H1 (cell line): ENCODE measurements around the gene FOXK1. TPM values are rescaled to one million over a fixed set of nuclear protein-coding genes. Genes with fewer than 3 reads are reported as not detected.

ENCODE experiments used
- CTCF ChIA-PET: fragments of 300-600 bp; sonication (Branson Sonifier 250); formaldehyde crosslinking; loops from one replicate; lab custom pipeline; 2021; ENCODE audit not compliant: partially characterized antibody; lab: Charles Lee
- POLR2A ChIA-PET: fragments of 300-600 bp; sonication (Branson Sonifier 250); formaldehyde crosslinking; loops from one replicate; lab custom pipeline; 2021; ENCODE audit warnings: inconsistent platforms; ENCODE audit not compliant: partially characterized antibody; lab: Charles Lee
- DNase-seq, 2 experiments: peaks; one replicate each; pipeline versions ENCODE4 v3.0.0 to v3.0.0-alpha.2; 2010 to 2022; ENCODE audit warnings: low spot score in 2 of 2, low read depth in 1 of 2, mixed read lengths in 1 of 2
- FAIRE-seq: peaks from 2 replicates; lab custom pipeline; 2011; peaks lifted over from hg19 to GRCh38; lab: Jason Lieb, UNC
- H2AFZ ChIP-seq: 2 replicates; pipeline ENCODE4 v1.8.1; 2012; ENCODE audit warnings: low read length, inconsistent platforms
- H2AK5ac ChIP-seq: 2 replicates; pipeline ENCODE4 v1.6.1; 2013; ENCODE audit warnings: low read depth, low read length
- H2BK120ac ChIP-seq: replicated peaks from 2 replicates; pipeline ENCODE3; 2013; ENCODE audit warnings: low read depth, low read length, inconsistent platforms
- H2BK12ac ChIP-seq: 2 replicates; pipeline ENCODE4 v1.6.1; 2013; ENCODE audit warnings: low read depth, low read length
- H2BK15ac ChIP-seq: 2 replicates; pipeline ENCODE4 v1.6.1; 2013; ENCODE audit warnings: low read length
- H2BK20ac ChIP-seq: 2 replicates; pipeline ENCODE4 v1.6.1; 2013; ENCODE audit warnings: low read length
- H2BK5ac ChIP-seq: 2 replicates; pipeline ENCODE4 v1.6.1; 2013; ENCODE audit warnings: low read depth, low read length
- H3K14ac ChIP-seq: 2 replicates; pipeline ENCODE4 v1.6.1; 2013; ENCODE audit warnings: inconsistent platforms; ENCODE audit not compliant: insufficient read length
- H3K18ac ChIP-seq: 2 replicates; pipeline ENCODE4 v1.6.1; 2013; ENCODE audit warnings: low read length; ENCODE audit errors: extremely low read depth
- H3K23ac ChIP-seq: 2 replicates; pipeline ENCODE4 v1.6.1; 2013; ENCODE audit warnings: inconsistent platforms; ENCODE audit not compliant: insufficient read length
- H3K23me2 ChIP-seq: 2 replicates; pipeline ENCODE4 v1.6.1; 2013; ENCODE audit warnings: low read depth, low read length
- H3K27ac ChIP-seq: 2 replicates; pipeline ENCODE4 v1.6.1; 2011; ENCODE audit warnings: low read depth, low read length, inconsistent platforms
- H3K27me3 ChIP-seq, 4 experiments: replicated peaks in 1 of 4; 1 replicate in 1 of 4; 2 replicates in 3 of 4; pipeline versions ENCODE4 v1.6.1 to v1.8.1; 2011 to 2013; ENCODE audit warnings: low read length in 3 of 4, mild to moderate bottlenecking in 3 of 4, inconsistent platforms in 2 of 4, mixed read lengths in 2 of 4, moderate library complexity in 1 of 4; ENCODE audit not compliant: control insufficient read depth in 3 of 4, insufficient read depth in 3 of 4; ENCODE audit errors: extremely low read depth in 1 of 4
- H3K36me3 ChIP-seq, 4 experiments: 2 replicates each; pipeline versions ENCODE4 v1.6.1 to v1.8.1; 2011 to 2013; ENCODE audit warnings: mild to moderate bottlenecking in 4 of 4, low read length in 3 of 4, moderate library complexity in 2 of 4, control low read depth in 1 of 4, inconsistent platforms in 1 of 4; ENCODE audit not compliant: insufficient read depth in 4 of 4, control insufficient read depth in 2 of 4
- H3K4ac ChIP-seq: replicated peaks from 2 replicates; pipeline ENCODE3; 2013; ENCODE audit warnings: low read length, low read depth, mixed read lengths, inconsistent platforms; ENCODE audit not compliant: insufficient read length
- H3K4me1 ChIP-seq, 4 experiments: replicated peaks in 1 of 4; 1 replicate in 1 of 4; 2 replicates in 3 of 4; pipeline versions ENCODE4 v1.6.1 to v1.8.1; 2011 to 2013; ENCODE audit warnings: low read length in 3 of 4, inconsistent platforms in 2 of 4, mixed read lengths in 1 of 4; ENCODE audit not compliant: insufficient read depth in 4 of 4, control insufficient read depth in 3 of 4
- H3K4me2 ChIP-seq, 2 experiments: 2 replicates each; pipeline versions ENCODE4 v1.6.1 to v1.8.1; 2011 to 2013; ENCODE audit warnings: low read depth in 2 of 2, low read length in 2 of 2, control low read depth in 1 of 2, inconsistent platforms in 1 of 2, mild to moderate bottlenecking in 1 of 2; ENCODE audit not compliant: insufficient read depth in 1 of 2
- H3K4me3 ChIP-seq, 4 experiments: fragments of 200-600, 300-600 bp in 1 of 4; sonication (generic), shearing (Covaris generic), sonication (Bioruptor Twin) in 1 of 4; 2 replicates each; pipeline versions ENCODE4 v1.5.1 to v1.8.1; 2011 to 2016; ENCODE audit warnings: low read length in 4 of 4, low read depth in 3 of 4, control low read depth in 2 of 4, inconsistent platforms in 2 of 4, mild to moderate bottlenecking in 2 of 4, mixed read lengths in 1 of 4, moderate library complexity in 1 of 4; ENCODE audit not compliant: insufficient read depth in 2 of 4; ENCODE audit errors: extremely low read depth in 1 of 4
- H3K56ac ChIP-seq: replicated peaks from 2 replicates; pipeline ENCODE3; 2013; ENCODE audit warnings: low read depth, mild to moderate bottlenecking, mixed read lengths, low read length, inconsistent platforms; ENCODE audit not compliant: insufficient read length
- H3K79me1 ChIP-seq: 2 replicates; pipeline ENCODE4 v1.6.1; 2013; ENCODE audit warnings: low read depth, low read length, control low read depth
- H3K79me2 ChIP-seq, 2 experiments: 2 replicates each; pipeline versions ENCODE4 v1.6.1 to v1.8.1; 2012 to 2013; ENCODE audit warnings: low read length in 2 of 2, mild to moderate bottlenecking in 2 of 2, inconsistent platforms in 1 of 2; ENCODE audit not compliant: insufficient read depth in 2 of 2, control insufficient read depth in 1 of 2
- H3K9ac ChIP-seq, 4 experiments: replicated peaks in 1 of 4; 1 replicate in 1 of 4; 2 replicates in 3 of 4; pipeline versions ENCODE4 v1.6.1 to v1.8.1; 2011 to 2013; ENCODE audit warnings: low read depth in 3 of 4, low read length in 3 of 4, control low read depth in 2 of 4, mild to moderate bottlenecking in 2 of 4, moderate library complexity in 2 of 4, inconsistent platforms in 1 of 4; ENCODE audit errors: extremely low read depth in 1 of 4
- H3K9me3 ChIP-seq, 2 experiments: 2 replicates each; pipeline versions ENCODE4 v1.6.1 to v1.8.1; 2012 to 2013; ENCODE audit warnings: mild to moderate bottlenecking in 2 of 2, moderate library complexity in 2 of 2, control low read depth in 1 of 2, inconsistent platforms in 1 of 2, low read depth in 1 of 2, low read length in 1 of 2, mixed read lengths in 1 of 2; ENCODE audit not compliant: insufficient read depth in 2 of 2
- H4K20me1 ChIP-seq, 2 experiments: replicated peaks in 1 of 2; 2 replicates each; pipeline versions ENCODE3 to v1.8.1; 2011 to 2013; ENCODE audit warnings: inconsistent platforms in 2 of 2, low read length in 2 of 2, mild to moderate bottlenecking in 1 of 2; ENCODE audit not compliant: insufficient read depth in 2 of 2, control insufficient read depth in 1 of 2
- H4K5ac ChIP-seq: 2 replicates; pipeline ENCODE4 v1.6.1; 2013; ENCODE audit warnings: low read length, low read depth, mixed read lengths, inconsistent platforms; ENCODE audit not compliant: insufficient read length
- H4K8ac ChIP-seq: 2 replicates; pipeline ENCODE4 v1.8.0; 2013; ENCODE audit warnings: mild to moderate bottlenecking, moderate library complexity, low read length, inconsistent platforms; ENCODE audit not compliant: insufficient read depth; ENCODE audit errors: extremely low read depth
- H4K91ac ChIP-seq: replicated peaks from 2 replicates; pipeline ENCODE3; 2013; ENCODE audit warnings: low read length, mixed read lengths, inconsistent platforms; ENCODE audit not compliant: insufficient read length
- ASH2L ChIP-seq: fragments of 200-600, 300-600 bp; sonication (generic); IDR thresholded peaks from one replicate; pipeline ENCODE4 v1.7.1; 2017; ENCODE audit warnings: low read length
- BCL11A ChIP-seq, 2 experiments: IDR thresholded peaks; one replicate each; pipeline ENCODE4 v1.6.1; 2011; ENCODE audit warnings: low read depth in 2 of 2, low read length in 2 of 2, mild to moderate bottlenecking in 2 of 2
- KDM5A ChIP-seq: fragments of 200-600 bp; IDR thresholded peaks from 2 replicates; pipeline ENCODE4 v1.7.1; 2012; ENCODE audit warnings: mild to moderate bottlenecking, low read length, inconsistent platforms, mixed read lengths
- SP2 ChIP-seq: IDR thresholded peaks from 2 replicates; pipeline ENCODE4 v1.6.1; 2012; ENCODE audit warnings: mild to moderate bottlenecking, low read length, inconsistent platforms
- SP4 ChIP-seq: IDR thresholded peaks from 2 replicates; pipeline ENCODE4 v1.6.1; 2012; ENCODE audit warnings: low read length, inconsistent platforms
- WGBS, 2 experiments: shearing (Covaris generic) in 1 of 2; methylation state at CpG; one replicate each; pipeline versions ENCODE4 v1.1.6 to v1.1.7; 2013 to 2015; ENCODE audit warnings: low lambda C conversion rate in 2 of 2, mixed read lengths in 2 of 2, inconsistent platforms in 1 of 2, low coverage in 1 of 2, missing lambda C conversion rate in 1 of 2; ENCODE audit not compliant: insufficient replicate concordance in 2 of 2, insufficient coverage in 1 of 2, insufficient read length in 1 of 2; ENCODE audit errors: extremely low coverage in 1 of 2, missing lambda C conversion rate in 1 of 2; 5-methylcytosine and 5-hydroxymethylcytosine counted together
- polyA plus RNA-seq, 7 experiments: library from polyadenylated mRNA; depleted of rRNA in 3 of 7; stranded (reverse) in 5 of 7; unstranded in 2 of 7; fragments of >200 nt in 5 of 7; fragments of 200-250 nt in 2 of 7; gene quantifications; 1 replicate in 5 of 7; 2 replicates in 1 of 7; 4 replicates in 1 of 7; pipeline versions ENCODE4 v1.2.1 to v1.2.3, GENCODE V29; 2011 to 2013; ENCODE audit warnings: missing spikeins in 2 of 7, mixed read lengths in 2 of 7
- total RNA-seq: library from RNA; stranded (reverse); fragmentation: NEBNext Ultra II Directional; extraction: Animal tissue kit (Norgen Biotek cat#: 25700); gene quantifications from 2 replicates; pipeline ENCODE4 v1.2.1, GENCODE V29; 2021
- TF ChIP-seq, protein P1 (sequence below): IDR thresholded peaks from 2 replicates; pipeline ENCODE4 v1.6.1; 2011; ENCODE audit warnings: low read length, improper control_type of control experiment

Gene FOXK1
- total and polyA plus RNA-seq, 2 of the 8 experiments (the other 6 are each of a cell fraction or from before 2014, with no cell fraction given) = 2.0 to 8.5 TPM

DNA sequence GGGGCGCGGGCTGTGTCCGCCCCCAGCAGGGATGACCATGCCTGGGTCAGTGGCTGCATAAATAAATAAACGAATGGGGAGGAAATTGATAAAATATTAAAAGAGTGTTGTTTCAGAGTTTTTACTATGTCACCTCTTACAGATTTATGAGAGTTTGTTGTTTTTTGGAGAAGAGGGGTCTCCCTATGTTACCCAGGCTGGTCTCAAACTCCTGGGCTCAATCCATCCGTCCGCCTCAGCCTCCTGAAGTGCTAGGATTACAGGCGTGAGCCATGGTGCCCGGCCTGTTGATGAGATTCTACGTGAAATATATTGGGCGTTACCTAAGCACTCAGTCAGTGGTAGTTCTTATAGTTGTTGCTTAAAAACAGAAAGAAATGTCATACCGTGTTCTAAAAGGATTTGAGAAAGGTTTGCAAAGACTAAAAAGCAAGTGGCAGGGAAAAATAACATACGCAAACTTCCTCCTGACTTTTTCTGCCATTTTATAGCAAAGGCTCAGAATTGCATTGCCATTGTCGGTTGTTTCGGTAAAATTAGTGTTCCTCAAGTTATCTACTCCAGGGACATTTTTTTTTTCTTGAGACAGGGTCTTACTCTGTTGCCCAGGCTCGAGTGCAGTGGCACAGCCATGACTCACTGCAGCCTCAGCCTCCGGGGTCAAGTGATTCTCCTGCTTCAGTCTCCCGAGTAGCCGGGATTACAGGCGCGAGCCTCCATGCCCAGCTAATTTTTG lies 39.5 kb upstream of the FOXK1 start:
- Histone ChIP-seq H3K18ac (peak overlapping the region; percentile 24; the same call in 1 of the 2 replicates), H2BK5ac (no peak overlapping the region), H3K79me2 (no peaks in the 10 kb centered on the region), H2AFZ (no peak overlapping the region), H4K8ac (peak overlapping the region; percentile 96), H3K9me3 (peaks cover 7 to 36% of the 10 kb centered on the region in 2 experiments; a peak in 3 of 4 replicates), H3K9ac (no peak overlapping the region), H3K23me2 (peaks cover 3% of the 10 kb centered on the region; the same call in 1 of the 2 replicates), H3K23ac (no peak overlapping the region), H2BK12ac (no peak overlapping the region), H3K4ac (no peak overlapping the region), H4K20me1 (no peaks in the 10 kb centered on the region), H3K27me3 (no peaks in the 10 kb centered on the region; a peak in 1 of 7 replicates), H4K91ac (no peak overlapping the region), H3K36me3 (no peaks in the 10 kb centered on the region), H3K4me3 (peak overlapping the region in 3 of 4 experiments; percentile 24 to 59 (median 24); a peak in 5 of 8 replicates), H2AK5ac (no peak overlapping the region), H3K56ac (no peak overlapping the region), H3K27ac (no peak overlapping the region), H3K79me1 (no peaks in the 10 kb centered on the region), H2BK120ac (no peak overlapping the region), H3K14ac (no peak overlapping the region), H3K4me2 (peak overlapping the region; percentile 18 to 54; a peak in 3 of 4 replicates), H2BK15ac (no peak overlapping the region), H4K5ac (no peak overlapping the region), H3K4me1 (no peaks in the 10 kb centered on the region), H2BK20ac (no peak overlapping the region)
- DNase-seq (no peak), FAIRE-seq (no peak)
- ChIA-PET POLR2A (interaction anchor here (1.0 to 2.3 kb wide), 4 partner anchors 17 to 74 kb away, joined by 3 to 18 read pairs (median 3); partner anchors contain the start of gene FOXK1), CTCF (interaction anchor here (1.0 kb wide), 2 partner anchors 31 to 58 kb away, joined by 3 read pairs; no protein-coding TSS in a partner anchor)
- WGBS, 2 experiments = 81% methylated on average over 20 of the region's 20 CpGs; no CpG with 5 or more reads in 1 of the 2 experiments
- TF ChIP-seq SP2 = no peak
- TF ChIP-seq, protein P1, sequence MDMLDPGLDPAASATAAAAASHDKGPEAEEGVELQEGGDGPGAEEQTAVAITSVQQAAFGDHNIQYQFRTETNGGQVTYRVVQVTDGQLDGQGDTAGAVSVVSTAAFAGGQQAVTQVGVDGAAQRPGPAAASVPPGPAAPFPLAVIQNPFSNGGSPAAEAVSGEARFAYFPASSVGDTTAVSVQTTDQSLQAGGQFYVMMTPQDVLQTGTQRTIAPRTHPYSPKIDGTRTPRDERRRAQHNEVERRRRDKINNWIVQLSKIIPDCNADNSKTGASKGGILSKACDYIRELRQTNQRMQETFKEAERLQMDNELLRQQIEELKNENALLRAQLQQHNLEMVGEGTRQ = no peak
- no peak for TF ChIP-seq SP4
- no peak for TF ChIP-seq KDM5A
- no peak for TF ChIP-seq BCL11A (IDR thresholded peaks at IDR 0.05; ENCODE audit: low read depth in 2 of 2, low read length in 2 of 2)
- TF ChIP-seq ASH2L = no peak
